HT-29 (cell line): ENCODE results near the gene OTOGL. TPM values are rescaled to one million over a fixed set of nuclear protein-coding genes. Genes with fewer than 3 reads are reported as not detected.
"Not testable (repeated sequence)": the region's sequence is repeated elsewhere in the genome, so short reads cannot be mapped to it uniquely, and the experiment has no call there.

Source experiments
- DNase-seq: peaks from one replicate; pipeline ENCODE4 v3.0.0-alpha.2; 2015; ENCODE audit warnings: low spot score
- total RNA-seq: library from RNA; depleted of rRNA; stranded (reverse); fragments of >200 nt; shearing (Covaris generic); gene quantifications from 2 replicates; pipeline ENCODE4 v1.2.3, GENCODE V29; 2014

OTOGL gene
- total RNA-seq, 1 experiment from 2014 or later: 0.13 TPM

DNA sequence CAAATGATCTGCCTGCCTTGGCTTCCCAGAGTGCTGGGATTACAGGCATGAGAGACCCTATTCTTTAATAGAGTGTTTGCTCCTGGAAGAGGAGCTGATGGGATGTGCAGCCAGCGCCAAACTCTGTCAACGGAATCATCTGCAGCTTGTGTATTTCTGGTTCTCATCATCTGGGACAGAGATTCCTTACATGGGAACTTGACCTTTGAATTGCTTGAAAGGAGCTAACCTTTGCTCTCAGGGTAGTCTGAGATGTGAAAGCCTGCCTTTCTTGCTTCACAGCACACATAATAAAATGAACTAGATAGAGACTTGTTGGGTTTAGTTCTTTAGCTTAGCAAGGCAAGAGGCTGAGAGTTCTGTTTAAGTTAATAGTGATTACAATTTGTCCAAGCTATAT is 120.0 kb downstream of the OTOGL start:
- DNase-seq: no peak

- no peak for DNase-seq
Measured at GRCh38 chr12:80222261-80222660, 122.9 kb downstream of the OTOGL start.

DNA sequence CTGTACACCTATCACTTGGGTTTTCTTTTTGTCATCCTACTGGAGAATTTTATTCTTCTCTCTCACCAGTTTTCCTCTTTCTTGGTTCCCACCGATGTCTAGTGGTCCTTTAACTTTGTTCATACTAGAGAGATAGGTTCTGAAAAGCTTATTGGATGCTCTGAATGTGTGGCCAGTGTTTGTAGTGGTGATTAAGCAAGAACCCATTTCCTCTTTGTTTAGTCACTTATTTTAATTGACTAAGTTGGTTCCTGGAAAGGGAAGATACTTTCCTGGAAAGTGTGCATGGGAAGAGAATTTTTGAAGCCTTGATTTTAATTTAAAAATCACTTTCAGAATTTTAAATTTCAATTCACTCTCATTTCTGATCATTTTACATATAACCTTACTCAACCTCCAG is 127.2 kb downstream of the OTOGL start:
- peak; percentile 24 for DNase-seq

- not testable (repeated sequence) for DNase-seq
Measured at GRCh38 chr12:80227904-80228303, 128.6 kb downstream of the OTOGL start.

GRCh38 chr12:80230068-80230467 is 130.7 kb downstream of the OTOGL start:
- DNase-seq: no peak

DNA sequence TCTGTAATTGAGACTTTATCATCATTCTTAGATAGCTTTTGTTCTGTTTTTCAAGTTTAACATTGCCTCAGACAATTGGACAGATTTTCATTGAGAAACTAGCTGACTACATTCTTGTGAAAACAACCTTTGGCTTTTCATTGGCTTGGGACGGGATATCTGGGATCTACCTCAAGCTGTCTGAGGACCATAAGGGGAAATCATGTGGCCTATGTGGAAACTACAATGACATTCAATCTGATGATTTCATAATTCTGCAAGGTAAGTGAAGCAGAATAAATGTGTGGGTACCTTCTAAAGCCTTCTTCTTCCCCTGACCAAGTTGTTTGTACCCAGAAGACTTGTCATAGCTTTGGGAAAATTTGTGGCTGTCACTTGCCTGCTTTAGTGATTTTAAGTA is 133.5 kb downstream of the OTOGL start:
- DNase-seq: no peak

GRCh38 chr12:80233926-80234325 is 134.6 kb downstream of the OTOGL start:
- no peak for DNase-seq

DNA sequence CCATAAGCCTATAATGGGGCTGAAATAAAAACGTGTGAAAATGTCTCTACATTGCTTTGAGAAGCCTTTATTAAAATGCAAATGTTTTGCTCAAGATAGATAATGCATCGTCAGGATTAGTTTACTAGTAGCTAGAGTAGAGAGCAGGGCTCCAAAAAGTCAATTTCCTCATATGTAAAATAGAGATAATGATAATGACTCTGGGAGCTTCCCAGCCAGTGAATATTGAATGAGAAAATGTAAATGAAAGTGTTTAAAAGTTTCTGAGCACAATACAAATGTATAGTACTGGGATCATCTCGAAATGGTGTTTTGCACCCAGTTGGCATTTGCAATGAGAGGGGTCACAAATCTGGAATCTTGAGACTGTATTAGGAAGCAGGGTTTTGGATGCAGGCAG is 135.3 kb downstream of the OTOGL start:
- DNase-seq: no peak

DNA sequence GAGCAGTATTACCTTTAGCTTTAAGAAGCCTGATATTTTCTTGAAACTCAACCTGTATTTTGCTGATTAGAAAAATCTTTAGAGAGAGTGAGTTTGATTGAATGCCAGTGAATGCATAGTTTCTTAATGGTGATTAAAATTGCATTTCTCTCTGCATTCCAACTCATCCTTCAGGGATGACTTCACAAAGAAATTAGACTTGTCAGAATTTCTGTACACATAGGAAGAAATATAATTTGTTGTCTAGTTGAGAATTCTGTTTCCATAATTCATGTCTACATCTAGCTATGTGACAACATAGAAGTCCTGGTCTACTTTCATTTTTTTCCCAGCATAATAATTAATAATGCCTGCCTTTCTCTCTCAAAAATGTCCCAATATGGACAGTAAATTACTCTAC is 136.6 kb downstream of the OTOGL start:
- DNase-seq: no peak

- DNase-seq: no peak
Measured at GRCh38 chr12:80239867-80240266, 140.5 kb downstream of the OTOGL start.

- DNase-seq: no peak
Measured at GRCh38 chr12:80241576-80242273, 142.4 kb downstream of the OTOGL start.

GRCh38 chr12:80242321-80242720 is 143.0 kb downstream of the OTOGL start:
- no peak for DNase-seq

GRCh38 chr12:80249581-80249980 is 150.2 kb downstream of the OTOGL start:
- DNase-seq: not testable (repeated sequence)

DNA sequence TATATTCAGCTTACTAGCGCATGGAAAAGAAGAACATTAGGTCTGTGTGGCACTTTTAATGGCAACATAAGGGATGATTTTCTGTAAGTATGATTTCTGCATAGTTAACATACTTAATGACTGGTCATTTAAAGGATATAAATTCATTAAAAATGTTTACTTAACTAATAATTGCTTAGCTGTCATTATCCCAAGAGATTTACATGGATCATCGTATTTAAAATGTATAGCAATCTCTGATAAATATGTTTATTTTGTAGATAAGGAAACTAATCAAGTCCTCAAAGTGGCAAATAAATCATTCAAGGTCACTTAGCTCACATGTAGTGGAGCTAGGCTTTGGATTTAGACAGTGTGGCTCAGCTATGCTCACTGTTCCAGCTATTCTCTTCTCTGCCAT is 158.6 kb downstream of the OTOGL start:
- DNase-seq: no peak

- DNase-seq: no peak
Measured at GRCh38 chr12:80260269-80260668, 160.9 kb downstream of the OTOGL start.

- DNase-seq: no peak
Measured at GRCh38 chr12:80261403-80261802, 162.1 kb downstream of the OTOGL start.

DNA sequence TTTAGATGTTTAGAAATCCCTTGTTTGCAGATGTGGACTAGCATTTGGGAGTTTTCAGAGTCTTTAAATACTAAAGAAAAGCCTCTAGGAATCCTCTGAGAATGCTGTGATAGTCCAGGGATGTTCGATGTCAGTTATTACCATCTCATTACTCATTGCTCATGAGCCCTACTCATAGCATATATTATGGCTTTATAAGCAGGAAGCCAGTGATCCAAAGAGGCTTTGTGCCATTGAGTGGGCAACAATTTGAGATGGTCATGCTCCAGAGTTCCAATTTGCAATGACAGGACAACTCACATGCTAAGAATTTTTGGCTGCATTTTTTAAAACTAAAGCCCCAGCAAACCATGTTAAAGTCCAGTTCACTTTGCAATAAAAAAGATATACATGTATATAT is 163.0 kb downstream of the OTOGL start:
- no peak for DNase-seq

- DNase-seq: no peak
Measured at GRCh38 chr12:80262771-80263170, 163.4 kb downstream of the OTOGL start.

DNA sequence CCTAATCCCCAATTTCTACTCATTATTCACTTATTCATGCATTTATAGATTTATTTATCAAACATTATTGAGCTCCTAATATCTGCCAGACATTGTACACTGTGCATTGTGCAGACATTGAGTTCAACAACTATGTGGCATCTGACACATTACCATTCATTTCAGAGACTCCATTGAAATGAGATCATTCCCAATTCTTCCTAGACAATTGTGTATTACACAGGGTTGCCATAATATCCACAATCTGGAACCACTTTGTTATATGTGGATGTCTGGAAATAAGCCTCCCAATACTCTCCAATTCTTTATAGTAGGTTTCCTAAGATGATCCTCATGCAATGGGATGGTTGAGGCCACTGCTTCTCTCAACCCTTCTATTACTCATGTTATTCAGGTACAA is 165.0 kb downstream of the OTOGL start:
- no peak for DNase-seq

GRCh38 chr12:80264891-80265290 is 165.6 kb downstream of the OTOGL start:
- DNase-seq: no peak

GRCh38 chr12:80268924-80269749 is 169.8 kb downstream of the OTOGL start:
- peak; percentile 16 for DNase-seq

- DNase-seq: peak; percentile 74
Measured at GRCh38 chr12:80269803-80270552, 170.6 kb downstream of the OTOGL start.
